NCI-H2227 treated with DMSO at 0.1 percent for 48 hours (cell line): ENCODE measurements around the gene HOXA13.

ENCODE experiments used
- DNase-seq: peaks from one replicate; lab custom pipeline; 2025; lab: John Stamatoyannopoulos, UW

The HOXA13 gene

GRCh38 chr7:27148031-27148755, 51.7 kb downstream of the HOXA13 start:
- no peak for DNase-seq

- no peak for DNase-seq
Measured at GRCh38 chr7:27147199-27148030, 52.5 kb downstream of the HOXA13 start, which contains the start of gene HOXA6. Gene HOXA6 (minus strand): TSS chr7:27147774. CDS start chr7:27147749, 25 bp downstream.

GRCh38 chr7:27146491-27147198, 53.2 kb downstream of the HOXA13 start:
- DNase-seq, result no peak

GRCh38 chr7:27145914-27146412, 53.9 kb downstream of the HOXA13 start:
- DNase-seq, result no peak

GRCh38 chr7:27145165-27145913, 54.6 kb downstream of the HOXA13 start:
- no peak for DNase-seq

GRCh38 chr7:27144781-27145164, 55.1 kb downstream of the HOXA13 start:
- no peak for DNase-seq
